ENCODE measurements around the gene GOLGA6L10.
"Not testable (repeated sequence)": the region's sequence is repeated elsewhere in the genome, so short reads cannot be mapped to it uniquely, and the experiment has no call there.

DNA sequence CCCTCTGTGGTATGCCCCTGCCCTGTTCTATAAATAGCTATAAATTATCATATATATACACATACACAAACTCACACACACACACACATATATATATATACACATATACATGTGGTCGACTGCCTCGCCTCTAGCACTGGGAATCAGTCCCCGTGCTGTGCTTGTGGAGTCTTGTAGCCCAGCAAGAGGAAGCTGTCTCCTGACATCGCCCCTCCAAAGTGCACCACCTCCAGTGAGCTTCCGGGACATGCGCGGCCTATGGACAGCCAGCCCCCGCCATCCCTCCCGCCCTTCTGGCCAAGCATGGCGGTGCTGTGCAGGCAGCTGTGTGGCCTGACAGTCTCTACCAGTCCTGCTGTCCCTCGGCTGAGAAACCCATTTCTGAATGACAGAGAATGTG is 11.2 kb downstream of the GOLGA6L10 start:
- not testable (repeated sequence) for TF ChIP-seq EZH2 (IDR thresholded peaks at IDR 0.05; ENCODE audit: low read length, missing control alignments); CTCF (conservative IDR thresholded peaks at IDR 0.05 in 1 of 2, IDR thresholded peaks at IDR 0.05 in 1 of 2; ENCODE audit: low read depth in 1 of 2, low read length in 2 of 2)
